Adipocyte (in vitro differentiated cells): ENCODE data around the gene TK2.

ENCODE experiments used
- DNase-seq: peaks from one replicate; pipeline ENCODE4 v3.0.0-alpha.2; 2015; ENCODE audit warnings: low read depth
- H3K27me3 ChIP-seq: replicated peaks from 2 replicates; pipeline ENCODE4 v1.7.0; 2013; ENCODE audit warnings: mild to moderate bottlenecking, low read length, moderate library complexity; ENCODE audit not compliant: control insufficient read depth, insufficient read depth
- H3K36me3 ChIP-seq: 2 replicates; pipeline ENCODE4 v1.7.0; 2013; ENCODE audit warnings: low read length, mild to moderate bottlenecking, moderate library complexity; ENCODE audit not compliant: control insufficient read depth, insufficient read depth, severe bottlenecking
- H3K4me1 ChIP-seq: 2 replicates; pipeline ENCODE4 v1.7.0; 2013; ENCODE audit warnings: mild to moderate bottlenecking, low read length, moderate library complexity; ENCODE audit not compliant: control insufficient read depth, insufficient read depth
- H3K4me3 ChIP-seq: 2 replicates; pipeline ENCODE4 v1.7.0; 2013; ENCODE audit warnings: mild to moderate bottlenecking, low read length, moderate library complexity
- H3K9ac ChIP-seq: 2 replicates; pipeline ENCODE4 v1.7.0; 2013; ENCODE audit warnings: mild to moderate bottlenecking, low read length, moderate library complexity
- H3K9me3 ChIP-seq: 2 replicates; pipeline ENCODE4 v1.7.0; 2013; ENCODE audit warnings: mild to moderate bottlenecking, low read length, moderate library complexity; ENCODE audit not compliant: control insufficient read depth

TK2 gene

DNA sequence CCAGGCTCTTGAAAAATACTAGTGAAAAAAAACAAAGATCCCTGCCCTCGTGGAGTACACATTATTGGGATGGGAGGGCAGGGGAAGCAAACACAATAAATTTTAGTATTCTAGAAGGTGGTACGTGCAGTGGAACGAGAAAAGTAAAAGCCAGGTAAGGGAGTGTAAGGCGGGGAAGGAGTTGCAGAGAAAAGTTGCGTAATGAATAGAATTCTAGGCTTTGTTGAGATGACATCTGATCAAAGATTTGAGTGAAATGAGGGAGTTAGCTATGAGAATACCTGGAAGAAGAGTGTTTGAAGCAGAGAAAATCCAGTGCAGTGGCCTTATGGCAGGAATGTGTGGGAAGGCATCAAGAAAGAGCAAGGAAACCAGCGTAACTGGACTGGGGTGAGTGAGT is 4.6 kb upstream of the TK2 start:
- no peak for DNase-seq
- H3K4me3 ChIP-seq = no peak overlapping the region
- H3K9ac ChIP-seq = no peak overlapping the region
- H3K9me3 ChIP-seq = no peaks in the 10 kb centered on the region
- peaks cover 49% of the 10 kb centered on the region for H3K4me1 ChIP-seq
- H3K36me3 ChIP-seq = peaks cover 6% of the 10 kb centered on the region
- no peaks in the 10 kb centered on the region for H3K27me3 ChIP-seq

DNA sequence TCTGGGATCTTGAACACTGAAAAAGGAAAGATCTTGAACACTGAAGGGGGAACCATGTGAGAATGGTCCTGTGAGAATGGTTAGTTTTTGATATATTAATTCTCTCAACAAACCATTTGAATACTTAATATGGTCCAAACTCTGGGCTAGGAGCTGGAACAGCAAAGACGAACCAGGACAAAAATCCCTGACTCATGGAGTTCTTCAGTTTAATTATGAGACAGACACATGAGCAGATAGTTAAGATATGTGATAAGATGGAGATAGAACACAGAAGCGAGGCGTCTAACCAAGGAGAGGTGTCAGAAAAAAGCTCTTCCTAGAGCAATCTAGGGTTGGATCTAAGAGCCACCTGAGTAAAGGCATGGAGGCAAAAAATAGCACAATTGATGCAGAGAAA is 4.1 kb upstream of the TK2 start:
- Histone ChIP-seq H3K4me3 (peak overlapping the region; percentile 94), H3K27me3 (no peaks in the 10 kb centered on the region), H3K9ac (no peak overlapping the region), H3K9me3 (no peaks in the 10 kb centered on the region), H3K4me1 (peaks cover 53% of the 10 kb centered on the region), H3K36me3 (peaks cover 5% of the 10 kb centered on the region)
- DNase-seq = no peak

DNA sequence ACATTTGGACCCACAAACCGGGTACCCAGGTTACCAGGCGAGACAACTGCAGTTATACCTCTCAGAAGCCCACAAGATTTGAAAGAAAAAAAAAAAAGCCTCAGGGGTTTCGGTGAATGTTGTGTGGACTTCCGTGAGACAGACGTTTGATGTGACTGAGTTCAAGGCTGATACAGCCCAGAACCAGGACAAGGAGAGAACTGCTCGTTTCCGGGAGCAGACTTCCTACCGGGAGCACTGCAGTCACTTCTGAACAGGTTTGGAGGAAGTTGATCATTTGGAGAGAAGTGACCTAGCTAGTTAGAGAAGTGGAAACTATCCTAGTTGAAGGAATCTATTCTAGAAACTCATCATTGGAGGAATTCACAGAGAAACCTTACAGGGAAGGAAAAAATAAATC is 3.3 kb upstream of the TK2 start:
- Histone ChIP-seq H3K4me3 (peak overlapping the region; percentile 94), H3K4me1 (peaks cover 60% of the 10 kb centered on the region), H3K36me3 (no peaks in the 10 kb centered on the region), H3K27me3 (no peaks in the 10 kb centered on the region), H3K9ac (peak overlapping the region; percentile 92), H3K9me3 (no peaks in the 10 kb centered on the region)
- DNase-seq = no peak

DNA sequence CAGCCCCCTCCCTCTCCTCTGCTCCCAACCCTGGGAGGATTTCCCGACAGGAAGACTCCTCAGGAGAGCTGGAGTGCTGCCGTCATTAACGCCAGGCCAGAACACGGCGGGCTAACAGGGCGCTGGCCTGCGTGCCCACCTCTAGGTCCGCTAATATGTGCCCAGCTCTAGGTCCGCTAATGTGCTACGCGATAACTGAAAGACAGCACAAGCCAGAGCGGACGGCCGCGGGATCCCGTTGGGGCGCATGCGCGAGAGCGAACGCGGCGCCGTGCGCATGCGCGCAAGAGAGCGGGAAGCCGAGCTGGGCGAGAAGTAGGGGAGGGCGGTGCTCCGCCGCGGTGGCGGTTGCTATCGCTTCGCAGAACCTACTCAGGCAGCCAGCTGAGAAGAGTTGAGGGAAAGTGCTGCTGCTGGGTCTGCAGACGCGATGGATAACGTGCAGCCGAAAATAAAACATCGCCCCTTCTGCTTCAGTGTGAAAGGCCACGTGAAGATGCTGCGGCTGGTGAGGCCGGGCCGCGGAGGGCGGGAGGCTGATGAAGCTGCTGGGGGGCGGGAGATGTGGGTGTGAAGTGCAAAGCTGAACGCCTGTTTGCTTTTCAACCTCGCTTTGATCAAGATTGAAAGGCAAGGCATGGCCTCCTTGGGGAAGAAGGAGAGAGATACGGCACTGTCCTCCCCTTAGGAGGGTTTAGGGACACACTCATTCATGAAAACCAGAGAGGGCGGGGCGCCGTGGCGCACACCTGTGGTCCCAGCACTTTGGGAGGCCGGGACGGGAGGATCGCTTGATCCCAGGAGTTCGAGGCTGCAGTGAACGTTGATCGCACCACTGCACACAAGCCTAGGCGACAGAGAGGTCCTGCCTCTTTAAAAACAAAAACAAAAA is 2.6 kb upstream of the TK2 start, which contains the start of gene CKLF:
TSS of gene CKLF (plus strand) at position 291 of the 892 bp plus-strand sequence. CDS start at position 431, 140 bp downstream.
- peak; percentile 95 for DNase-seq
- Histone ChIP-seq H3K4me1 (peaks cover 59% of the 10 kb centered on the region), H3K27me3 (no peaks in the 10 kb centered on the region), H3K9ac (peak within 1 kb of the TSS; percentile 92), H3K9me3 (no peaks in the 10 kb centered on the region), H3K4me3 (peak within 1 kb of the TSS; percentile 94), H3K36me3 (no peaks in the 10 kb centered on the region)

DNA sequence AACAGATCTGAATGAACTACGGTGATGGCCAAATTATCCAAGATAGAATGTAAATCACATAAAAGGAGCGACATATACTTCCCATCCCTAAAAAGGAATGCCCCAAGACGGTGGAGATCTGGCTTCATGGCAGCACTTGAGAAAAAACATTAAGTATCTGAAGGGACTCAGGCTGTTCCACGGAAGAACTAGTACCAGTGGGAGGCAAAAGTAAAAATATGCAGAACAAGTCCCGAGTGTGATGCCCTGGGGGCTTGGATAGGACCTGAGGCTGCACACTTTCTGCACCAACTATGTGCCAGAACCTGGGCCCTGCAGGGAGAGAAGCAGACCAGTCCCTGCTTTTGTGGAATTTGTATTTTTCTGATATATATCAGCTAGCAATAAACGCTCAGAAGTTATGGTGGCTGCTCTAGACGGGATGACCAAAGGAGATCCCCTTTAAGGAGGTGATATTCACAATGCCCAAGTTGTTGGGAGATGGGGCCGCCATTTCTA is 1.9 kb upstream of the TK2 start:
- peaks cover 52% of the 10 kb centered on the region for H3K4me1 ChIP-seq
- peak overlapping the region; percentile 94 for H3K4me3 ChIP-seq
- peak overlapping the region; percentile 92 for H3K9ac ChIP-seq
- H3K36me3 ChIP-seq = no peaks in the 10 kb centered on the region
- H3K9me3 ChIP-seq = no peaks in the 10 kb centered on the region
- H3K27me3 ChIP-seq = no peaks in the 10 kb centered on the region
- DNase-seq = no peak

DNA sequence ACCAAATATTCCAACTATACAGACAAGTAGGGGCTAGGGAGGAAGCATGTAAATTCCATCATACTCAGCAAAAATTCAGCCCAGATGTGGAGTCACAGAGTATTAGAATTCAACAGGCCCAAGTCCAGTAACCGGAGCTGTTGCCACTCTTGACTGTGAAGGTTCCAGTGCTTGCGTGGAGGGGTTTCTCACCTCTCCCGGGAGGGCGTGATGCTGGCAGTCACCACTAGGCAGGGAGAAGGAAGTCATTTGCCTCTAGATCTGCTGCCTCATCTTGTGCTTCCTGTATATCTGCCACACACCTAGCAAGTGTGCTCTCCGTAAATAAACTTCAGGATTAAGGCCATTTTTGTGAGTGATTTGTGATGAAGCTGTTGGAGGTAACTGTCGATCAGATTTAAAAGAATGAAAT is 1.4 kb upstream of the TK2 start:
- Histone ChIP-seq H3K9ac (peak overlapping the region; percentile 92), H3K27me3 (no peaks in the 10 kb centered on the region), H3K4me1 (peaks cover 48% of the 10 kb centered on the region), H3K9me3 (no peaks in the 10 kb centered on the region), H3K4me3 (peak overlapping the region; percentile 94), H3K36me3 (no peaks in the 10 kb centered on the region)
- DNase-seq = peak; percentile 34

DNA sequence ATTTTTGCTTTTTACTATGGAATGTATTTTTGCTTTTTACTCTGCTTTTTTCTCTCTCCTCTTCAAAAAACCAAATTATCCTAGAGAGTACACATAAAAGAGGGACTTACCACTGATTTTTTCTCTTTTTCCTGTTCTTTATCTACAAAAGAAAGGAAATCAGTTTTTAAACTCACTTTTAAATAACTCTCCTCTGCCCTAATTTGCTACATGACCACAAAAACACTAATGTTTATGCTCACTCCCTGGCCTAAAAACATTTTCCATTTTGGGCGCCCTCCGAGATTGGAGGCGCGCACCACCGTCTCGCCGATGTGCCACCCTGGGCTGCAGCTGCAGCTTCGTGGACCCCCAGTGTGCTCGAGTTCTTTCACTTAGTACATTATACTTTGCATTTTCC is 1.1 kb downstream of the TK2 start:
- H3K9me3 ChIP-seq = no peaks in the 10 kb centered on the region
- DNase-seq = no peak
- H3K27me3 ChIP-seq = no peaks in the 10 kb centered on the region
- H3K4me3 ChIP-seq = peak overlapping the region; percentile 93
- H3K36me3 ChIP-seq = peaks cover 11% of the 10 kb centered on the region
- H3K4me1 ChIP-seq = peaks cover 41% of the 10 kb centered on the region
- peak overlapping the region; percentile 97 for H3K9ac ChIP-seq

DNA sequence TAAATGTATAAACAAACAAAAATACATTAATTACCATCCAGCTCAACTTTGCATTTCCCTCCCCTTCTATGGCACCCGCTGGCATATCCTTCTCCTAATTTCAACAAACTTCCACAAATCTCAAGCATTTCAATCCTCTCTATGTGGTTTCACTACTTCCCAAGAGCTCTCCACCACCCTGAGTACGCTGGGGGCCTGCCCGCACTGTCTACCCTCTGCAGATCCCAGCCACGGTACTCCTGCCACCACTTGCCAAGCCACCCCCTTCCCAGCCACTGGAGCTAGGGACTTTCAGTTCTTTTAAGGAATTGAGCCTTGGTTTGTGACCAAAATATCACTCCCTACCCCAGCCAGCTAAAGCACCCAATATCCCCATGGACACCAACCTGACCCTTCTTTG is 1.9 kb downstream of the TK2 start:
- Histone ChIP-seq H3K9ac (peak overlapping the region; percentile 97), H3K9me3 (no peaks in the 10 kb centered on the region), H3K36me3 (peaks cover 14% of the 10 kb centered on the region), H3K4me1 (peaks cover 33% of the 10 kb centered on the region), H3K27me3 (no peaks in the 10 kb centered on the region), H3K4me3 (no peak overlapping the region)
- DNase-seq = no peak

DNA sequence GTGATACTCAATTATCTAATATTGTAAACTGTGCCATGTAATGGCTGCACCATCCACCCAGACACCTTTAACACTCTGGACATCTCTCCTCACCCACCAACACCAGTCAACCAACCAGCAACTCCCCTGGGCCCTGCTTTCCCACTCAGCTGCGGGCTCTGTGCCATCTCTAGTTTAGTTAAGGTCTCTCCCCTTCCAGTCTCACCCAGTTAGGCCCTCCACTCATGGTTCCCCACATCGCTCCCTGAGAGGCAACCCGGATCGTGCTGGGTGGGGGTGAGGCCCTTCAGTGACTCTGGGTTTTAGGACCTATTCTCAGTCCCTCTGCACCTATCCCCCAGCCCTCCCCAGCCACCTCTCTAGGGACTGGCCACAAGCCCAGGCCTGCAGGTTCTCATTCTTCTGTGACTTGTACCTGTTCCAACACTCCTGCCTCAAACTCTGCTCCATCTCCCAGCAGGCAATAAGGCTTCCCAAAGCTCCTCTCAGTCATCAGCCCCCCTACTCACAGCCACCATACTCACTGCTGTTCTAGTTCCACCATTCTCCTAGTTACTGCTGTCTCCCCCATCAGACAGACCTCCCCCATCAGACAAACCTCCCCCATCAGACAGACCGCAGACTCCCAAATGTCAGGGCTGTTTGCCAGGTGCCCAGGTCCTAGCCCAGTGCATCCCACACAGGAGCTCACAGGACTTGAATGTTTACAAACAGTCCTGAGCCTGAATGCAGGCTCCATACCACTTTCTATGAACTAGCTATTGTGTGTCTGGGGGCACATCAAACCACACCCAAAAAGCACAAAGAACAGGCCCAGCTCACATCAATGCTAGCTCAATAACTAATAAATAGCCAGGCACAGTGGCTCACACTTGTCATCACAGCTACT is 2.6 kb downstream of the TK2 start:
- Histone ChIP-seq H3K36me3 (peaks cover 14% of the 10 kb centered on the region), H3K27me3 (no peaks in the 10 kb centered on the region), H3K9me3 (no peaks in the 10 kb centered on the region), H3K4me1 (peaks cover 30% of the 10 kb centered on the region), H3K4me3 (no peak overlapping the region), H3K9ac (no peak overlapping the region)
- DNase-seq = no peak

DNA sequence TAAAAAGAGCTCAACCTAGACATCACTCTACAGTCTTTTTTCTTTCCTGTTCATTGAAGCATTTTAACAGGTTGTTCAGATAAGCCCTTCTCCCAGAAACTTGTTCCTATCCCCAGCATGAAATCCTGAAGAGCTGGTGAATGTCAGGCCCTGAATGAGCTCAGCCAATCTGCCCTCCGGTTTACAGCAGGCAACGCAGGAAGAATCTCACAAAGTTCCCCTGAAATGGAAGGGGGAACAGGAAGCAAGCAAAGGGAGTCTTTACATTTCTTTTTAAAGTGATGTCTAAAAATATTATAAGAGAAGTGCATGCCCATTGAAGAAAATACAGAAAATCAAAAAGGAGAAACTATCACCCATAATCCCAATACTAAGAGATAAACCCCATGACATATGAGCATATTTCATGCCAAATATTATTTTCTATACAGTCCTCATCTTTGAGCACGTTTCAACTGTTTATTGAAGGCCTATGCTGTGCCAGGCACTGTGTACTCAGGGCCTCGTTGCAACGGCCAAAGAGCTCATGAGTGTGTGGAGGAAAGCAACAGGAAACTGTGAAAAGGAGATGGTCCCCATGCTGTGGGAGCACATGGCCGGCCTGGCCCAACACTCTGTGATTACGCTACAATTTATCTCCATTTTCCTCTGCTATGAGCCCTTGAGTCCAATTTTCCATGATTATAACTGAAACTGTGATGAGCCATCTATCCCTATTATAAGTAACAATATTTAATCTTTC is 5.7 kb downstream of the TK2 start:
- Histone ChIP-seq H3K4me1 (peaks cover 14% of the 10 kb centered on the region), H3K9ac (no peak overlapping the region), H3K4me3 (no peak overlapping the region), H3K36me3 (peaks cover 27% of the 10 kb centered on the region), H3K27me3 (no peaks in the 10 kb centered on the region), H3K9me3 (no peaks in the 10 kb centered on the region)
- no peak for DNase-seq
